OCI-LY7 (cell line): ENCODE measurements around the gene DBN1. TPM values are rescaled to one million over a fixed set of nuclear protein-coding genes. Genes with fewer than 3 reads are reported as not detected.

ENCODE experiments used
- BruUV-seq: library from RNA; stranded (reverse); fragments of 400-500 nt; replicated peaks from 2 replicates; lab custom pipeline; 2021; lab: Mats Ljungman, UMichigan
- CTCF ChIA-PET: fragments of 300-600 bp; sonication (Branson Sonifier 250); formaldehyde crosslinking; loops from one replicate; lab custom pipeline; 2022; ENCODE audit warnings: antibody characterized with exemption; ENCODE audit not compliant: unreplicated experiment; lab: Charles Lee
- POLR2A ChIA-PET: fragments of 300-600 bp; sonication (Branson Sonifier 250); formaldehyde crosslinking; loops from one replicate; lab custom pipeline; 2022; ENCODE audit warnings: antibody characterized with exemption; lab: Charles Lee
- DNase-seq: peaks from one replicate; pipeline ENCODE4 v3.0.0-alpha.2; 2015; ENCODE audit warnings: low spot score
- H2AFZ ChIP-seq: fragments of 200-600 bp; sonication (generic), shearing (Covaris generic); 2 replicates; pipeline ENCODE4 v1.6.1; 2014; ENCODE audit warnings: mild to moderate bottlenecking, antibody characterized with exemption, low read length, moderate library complexity
- H3K27ac ChIP-seq: fragments of 200-600 bp; sonication (generic); 2 replicates; pipeline ENCODE4 v1.5.1; 2014; ENCODE audit warnings: mixed run types, low read depth, mild to moderate bottlenecking, moderate library complexity, low read length, inconsistent platforms; ENCODE audit not compliant: poor library complexity, severe bottlenecking
- H3K36me3 ChIP-seq: fragments of 200-600 bp; sonication (generic); 2 replicates; pipeline ENCODE4 v1.6.1; 2014; ENCODE audit warnings: mild to moderate bottlenecking, antibody characterized with exemption, low read length, moderate library complexity, mixed read lengths; ENCODE audit not compliant: insufficient read depth
- H3K4me1 ChIP-seq: fragments of 200-600 bp; sonication (generic); 2 replicates; pipeline ENCODE4 v1.5.1; 2014; ENCODE audit warnings: mild to moderate bottlenecking, low read length; ENCODE audit not compliant: insufficient read depth, poor library complexity, severe bottlenecking
- H3K4me2 ChIP-seq: fragments of 200-600 bp; sonication (generic); 2 replicates; pipeline ENCODE4 v1.6.1; 2014; ENCODE audit warnings: mild to moderate bottlenecking, low read length
- H3K4me3 ChIP-seq: fragments of 200-600 bp; sonication (generic); 2 replicates; pipeline ENCODE4 v1.5.1; 2014; ENCODE audit warnings: mild to moderate bottlenecking, low read depth, low read length; ENCODE audit not compliant: poor library complexity, severe bottlenecking
- H3K79me2 ChIP-seq: fragments of 200-600 bp; sonication (generic); 2 replicates; pipeline ENCODE4 v1.6.1; 2016; ENCODE audit warnings: low read depth, mild to moderate bottlenecking, low read length, moderate library complexity, mixed read lengths; ENCODE audit not compliant: insufficient read depth
- H3K9me2 ChIP-seq: fragments of 200-600 bp; sonication (generic); 2 replicates; pipeline ENCODE4 v1.6.1; 2016; ENCODE audit warnings: mild to moderate bottlenecking, low read length, mixed read lengths; ENCODE audit not compliant: insufficient read depth
- H3K9me3 ChIP-seq: fragments of 200-600 bp; sonication (generic); 2 replicates; pipeline ENCODE4 v1.6.1; 2014; ENCODE audit warnings: mild to moderate bottlenecking, mixed run types, low read length, mixed read lengths
- H4K20me1 ChIP-seq: fragments of 200-600 bp; sonication (generic); 2 replicates; pipeline ENCODE4 v1.6.1; 2014; ENCODE audit warnings: mild to moderate bottlenecking, antibody characterized with exemption, low read length, moderate library complexity, mixed read lengths; ENCODE audit not compliant: insufficient read depth
- EZH2phosphoT487 ChIP-seq: fragments of 200-600 bp; sonication (generic); IDR thresholded peaks from 2 replicates; pipeline ENCODE4 v1.6.1; 2018; ENCODE audit warnings: low read depth, borderline replicate concordance, mild to moderate bottlenecking, mixed run types, antibody characterized with exemption, low read length, moderate library complexity, mixed read lengths
- intact Hi-C: fragments of 100-400 bp; cut with micrococcal nuclease; formaldehyde crosslinking; loops from one replicate; pipeline ENCODE4 v1.10.0; 2022; ENCODE audit not compliant: unreplicated experiment
- total RNA-seq, 2 experiments: library from RNA; depleted of rRNA in 1 of 2; stranded (reverse); fragments of >200 nt in 1 of 2; shearing (Covaris generic) in 1 of 2; gene quantifications; 2 replicates each; pipeline ENCODE4 v1.2.3, GENCODE V29; 2014 to 2022
- TF ChIP-seq, protein P1 (sequence below): fragments of 200-600 bp; sonication (generic); conservative IDR thresholded peaks from 2 replicates; pipeline ENCODE4 v1.5.1; 2014; ENCODE audit warnings: mild to moderate bottlenecking, antibody characterized with exemption, low read length, moderate library complexity, mixed read lengths

DBN1 gene
- total RNA-seq, 2 experiments from 2014 or later, result 11.7 to 22.0 TPM

DNA sequence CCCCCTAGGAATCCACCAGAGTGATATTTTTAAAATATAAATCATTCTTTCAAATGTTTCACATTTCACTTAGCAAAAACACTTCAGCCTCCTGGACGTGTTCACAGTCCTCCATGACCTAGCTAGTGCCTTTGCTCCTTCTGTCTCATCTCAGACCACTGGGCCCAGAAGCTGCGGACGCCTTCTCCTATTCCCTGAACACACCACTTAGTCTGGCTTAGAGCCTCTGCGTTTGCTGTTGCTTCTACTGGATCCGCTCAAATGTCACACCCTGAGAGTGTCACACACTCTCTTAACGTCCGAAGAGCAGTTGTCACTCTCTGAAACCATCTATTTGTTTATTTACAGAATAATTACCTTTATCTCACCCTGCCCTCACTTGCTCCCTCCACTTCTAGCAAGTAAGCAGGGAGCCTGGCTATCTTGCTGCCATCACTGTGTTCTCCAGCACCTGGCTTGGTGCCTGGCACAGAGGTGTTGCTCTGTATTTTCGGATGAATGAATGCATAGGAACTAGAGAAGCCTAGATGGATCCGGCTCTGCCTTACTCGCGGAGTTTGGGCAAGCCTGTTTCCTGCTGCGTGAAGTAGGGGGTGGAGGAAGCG lies 48.1 kb downstream of the DBN1 start:
- Histone ChIP-seq H3K4me1 (peaks cover 42% of the 10 kb centered on the region), H3K27ac (peak overlapping the region; percentile 62), H3K4me2 (peak overlapping the region; percentile 76), H3K36me3 (0 out of 2 replicates have a peak, but pooled peaks cover 7% of the 10 kb centered on the region), H4K20me1 (no peaks in the 10 kb centered on the region), H3K4me3 (peak overlapping the region; percentile 68), H3K9me3 (no peaks in the 10 kb centered on the region), H3K79me2 (peaks cover 31% of the 10 kb centered on the region), H3K9me2 (no peaks in the 10 kb centered on the region), H2AFZ (peak overlapping the region; percentile 64)
- intact Hi-C loops, result loop anchor here (5.0 kb wide), 1 partner anchor 423 kb away; no protein-coding TSS in a partner anchor
- DNase-seq, result no peak
- BruUV-seq, result no TSS peak
- TF ChIP-seq EZH2phosphoT487, result no peak
- TF ChIP-seq, protein P1, sequence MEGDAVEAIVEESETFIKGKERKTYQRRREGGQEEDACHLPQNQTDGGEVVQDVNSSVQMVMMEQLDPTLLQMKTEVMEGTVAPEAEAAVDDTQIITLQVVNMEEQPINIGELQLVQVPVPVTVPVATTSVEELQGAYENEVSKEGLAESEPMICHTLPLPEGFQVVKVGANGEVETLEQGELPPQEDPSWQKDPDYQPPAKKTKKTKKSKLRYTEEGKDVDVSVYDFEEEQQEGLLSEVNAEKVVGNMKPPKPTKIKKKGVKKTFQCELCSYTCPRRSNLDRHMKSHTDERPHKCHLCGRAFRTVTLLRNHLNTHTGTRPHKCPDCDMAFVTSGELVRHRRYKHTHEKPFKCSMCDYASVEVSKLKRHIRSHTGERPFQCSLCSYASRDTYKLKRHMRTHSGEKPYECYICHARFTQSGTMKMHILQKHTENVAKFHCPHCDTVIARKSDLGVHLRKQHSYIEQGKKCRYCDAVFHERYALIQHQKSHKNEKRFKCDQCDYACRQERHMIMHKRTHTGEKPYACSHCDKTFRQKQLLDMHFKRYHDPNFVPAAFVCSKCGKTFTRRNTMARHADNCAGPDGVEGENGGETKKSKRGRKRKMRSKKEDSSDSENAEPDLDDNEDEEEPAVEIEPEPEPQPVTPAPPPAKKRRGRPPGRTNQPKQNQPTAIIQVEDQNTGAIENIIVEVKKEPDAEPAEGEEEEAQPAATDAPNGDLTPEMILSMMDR, result no peak
- ChIA-PET CTCF (interaction anchor here (0.9 to 1.7 kb wide), 3 partner anchors 22 to 36 kb away, joined by 3 to 8 read pairs (median 4); no protein-coding TSS in a partner anchor), POLR2A (interaction anchor here (0.7 to 2.5 kb wide), 5 partner anchors 8 to 84 kb away, joined by 3 to 10 read pairs (median 9); partner anchors contain the start of genes DOK3 and LMAN2)

DNA sequence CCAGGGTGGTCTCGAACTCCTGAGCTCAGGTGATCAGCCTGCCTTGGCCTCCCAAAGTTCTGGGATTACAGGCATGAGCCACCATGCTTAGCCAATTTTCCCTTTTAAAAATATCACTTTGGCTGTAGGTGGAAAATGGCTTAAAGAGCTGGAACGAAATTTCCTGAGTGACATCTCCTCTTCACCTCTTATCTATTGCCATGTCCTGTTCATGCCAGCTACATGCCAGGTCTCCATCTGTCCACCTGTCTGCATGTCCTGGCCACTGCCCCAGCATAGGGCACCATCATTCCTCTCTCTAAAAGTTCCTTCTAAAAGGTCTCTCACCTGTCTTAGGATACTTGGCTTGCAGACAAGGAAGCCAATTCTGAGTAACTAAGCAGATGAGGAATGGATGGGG lies 49.8 kb downstream of the DBN1 start:
- Histone ChIP-seq H3K4me3 (no peak overlapping the region), H3K9me2 (no peaks in the 10 kb centered on the region), H3K4me1 (peaks cover 26% of the 10 kb centered on the region), H3K27ac (no peak overlapping the region), H3K9me3 (no peaks in the 10 kb centered on the region), H3K4me2 (no peak overlapping the region), H3K36me3 (0 out of 2 replicates have a peak, but pooled peaks cover 7% of the 10 kb centered on the region), H3K79me2 (peaks cover 18% of the 10 kb centered on the region), H2AFZ (no peak overlapping the region), H4K20me1 (no peaks in the 10 kb centered on the region)
- no peak for DNase-seq
- BruUV-seq, result no TSS peak
- POLR2A ChIA-PET, result interaction anchor here (0.7 to 0.8 kb wide), 3 partner anchors 8 to 33 kb away, joined by 3 to 5 read pairs (median 3); no protein-coding TSS in a partner anchor
- CTCF ChIA-PET, result no interaction called here
- no peak for TF ChIP-seq EZH2phosphoT487
- TF ChIP-seq, protein P1, result no peak
- intact Hi-C loops, result no loop called here
